GM21367 (cell line): ENCODE data around the gene PLA2G6.

Experiments used
- ATAC-seq: cut with Tn5 transposase; IDR thresholded peaks from one replicate; pipeline ENCODE4 v1.9.1; 2021; ENCODE audit not compliant: unreplicated experiment

The PLA2G6 gene

DNA sequence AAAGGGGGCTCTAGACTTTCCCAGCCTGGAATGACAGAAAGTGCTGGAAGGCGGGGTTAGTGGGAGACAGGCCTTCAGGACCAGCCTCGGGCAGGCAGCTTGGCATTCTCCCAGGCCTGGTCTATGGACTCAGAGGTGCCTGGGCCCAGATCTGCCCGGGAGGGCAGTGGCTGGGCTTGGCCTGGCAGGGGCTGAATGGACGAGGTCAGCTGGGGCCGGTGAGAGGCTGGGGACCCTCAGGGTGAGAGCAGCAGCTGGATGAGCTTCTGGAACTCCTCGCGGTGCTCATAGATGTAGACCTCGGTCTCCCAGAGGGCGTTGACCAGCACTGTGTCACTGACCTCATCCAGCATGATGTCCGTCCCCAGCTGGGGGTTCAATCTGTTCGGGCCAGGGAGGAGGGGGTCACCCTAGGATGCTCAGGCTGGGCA lies 69.7 kb downstream of the PLA2G6 start:
- no peak for ATAC-seq

DNA sequence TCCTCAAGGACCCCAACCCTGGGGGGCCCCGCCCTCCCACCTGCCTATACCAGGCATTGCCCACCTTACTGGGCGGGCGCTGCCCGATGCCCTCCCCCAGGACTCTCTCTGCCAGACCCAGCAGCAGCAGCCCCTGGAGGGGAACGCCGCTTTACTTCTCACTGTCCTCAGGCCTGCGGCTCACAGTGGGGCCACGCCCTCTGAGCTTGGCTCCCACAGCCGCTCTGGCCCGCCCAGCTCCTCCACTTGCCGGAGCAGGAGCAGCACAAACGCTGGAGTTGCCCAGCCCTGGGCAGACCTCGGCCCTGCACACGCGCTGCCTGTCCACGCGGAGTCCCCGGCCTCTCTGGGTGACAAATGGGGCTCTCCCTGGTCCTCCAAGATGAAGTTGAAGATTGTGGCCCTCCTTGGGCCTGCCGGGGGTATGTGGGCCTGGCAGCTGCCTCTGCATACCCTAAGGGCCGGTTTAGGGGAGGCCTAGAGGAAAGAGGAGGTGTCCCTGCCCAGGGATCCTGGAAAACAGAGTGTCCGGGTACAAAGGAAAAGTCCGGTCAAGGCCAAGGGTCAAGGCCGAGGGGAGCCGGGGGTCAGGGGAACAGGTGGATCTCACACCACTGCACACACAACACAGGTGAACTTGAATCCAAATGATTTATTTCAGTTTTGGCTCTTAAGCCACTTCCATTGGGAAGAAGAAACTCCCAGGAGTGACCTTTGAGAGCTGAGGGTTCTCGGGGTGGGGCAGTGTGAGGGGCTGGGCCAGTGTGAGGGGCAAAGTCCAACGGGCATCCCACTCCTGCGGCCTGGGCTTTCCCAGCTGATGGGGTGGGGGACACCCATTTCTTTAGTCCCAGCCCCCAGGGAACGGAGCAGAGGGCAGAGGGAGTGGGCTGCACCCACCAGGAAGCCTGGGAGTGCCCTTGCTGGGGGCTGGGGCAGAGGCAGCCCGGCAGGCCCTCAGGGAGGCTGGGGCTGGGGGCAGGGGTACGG lies 70.5 kb downstream of the PLA2G6 start:
- no peak for ATAC-seq

DNA sequence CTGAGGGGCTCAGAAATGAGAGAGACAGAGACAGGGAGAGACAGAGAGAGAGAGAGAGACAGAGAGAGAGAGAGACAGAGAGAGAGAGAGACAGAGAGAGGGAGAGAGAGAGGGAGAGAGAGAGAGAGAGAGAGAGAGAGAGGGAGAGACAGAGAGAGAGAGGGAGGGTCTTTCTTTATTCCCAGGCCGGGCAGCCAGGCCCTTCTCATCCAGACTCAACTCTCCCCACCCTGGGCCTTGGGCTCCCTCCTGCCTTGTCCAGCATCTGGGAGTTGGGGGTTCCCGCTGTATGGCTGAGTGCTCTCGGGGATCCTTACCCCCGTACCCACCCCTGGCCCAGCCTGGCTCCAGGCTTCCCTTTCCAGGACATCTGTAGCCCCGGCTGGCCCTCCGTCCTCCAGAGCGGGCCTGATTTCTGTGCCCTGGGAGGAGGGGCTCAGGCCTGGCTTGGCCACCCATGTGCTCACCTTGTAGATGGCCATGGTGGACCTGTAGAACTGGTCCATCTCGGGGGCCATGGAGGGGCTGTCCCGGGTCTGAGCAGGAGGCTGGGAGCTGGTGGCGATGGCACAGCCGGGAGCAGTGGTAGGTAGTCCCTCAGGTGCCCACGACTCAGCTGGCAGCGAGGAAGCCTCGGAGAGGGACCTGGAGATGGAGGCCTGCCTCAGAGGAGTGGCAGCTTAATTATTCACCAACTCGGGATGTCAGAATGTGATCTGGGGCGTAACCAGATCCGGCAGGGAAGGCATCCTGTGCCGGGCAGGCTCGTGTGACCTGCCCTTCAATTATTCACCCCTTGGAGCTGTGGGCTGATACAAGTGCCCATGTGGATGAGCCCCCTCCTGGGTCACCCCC lies 71.4 kb downstream of the PLA2G6 start, which contains the start of gene BAIAP2L2:
BAIAP2L2 (minus strand) TSS at position 677 of the 855 bp plus-strand sequence; CDS start at position 518, 159 bp downstream.
- ATAC-seq = no peak

DNA sequence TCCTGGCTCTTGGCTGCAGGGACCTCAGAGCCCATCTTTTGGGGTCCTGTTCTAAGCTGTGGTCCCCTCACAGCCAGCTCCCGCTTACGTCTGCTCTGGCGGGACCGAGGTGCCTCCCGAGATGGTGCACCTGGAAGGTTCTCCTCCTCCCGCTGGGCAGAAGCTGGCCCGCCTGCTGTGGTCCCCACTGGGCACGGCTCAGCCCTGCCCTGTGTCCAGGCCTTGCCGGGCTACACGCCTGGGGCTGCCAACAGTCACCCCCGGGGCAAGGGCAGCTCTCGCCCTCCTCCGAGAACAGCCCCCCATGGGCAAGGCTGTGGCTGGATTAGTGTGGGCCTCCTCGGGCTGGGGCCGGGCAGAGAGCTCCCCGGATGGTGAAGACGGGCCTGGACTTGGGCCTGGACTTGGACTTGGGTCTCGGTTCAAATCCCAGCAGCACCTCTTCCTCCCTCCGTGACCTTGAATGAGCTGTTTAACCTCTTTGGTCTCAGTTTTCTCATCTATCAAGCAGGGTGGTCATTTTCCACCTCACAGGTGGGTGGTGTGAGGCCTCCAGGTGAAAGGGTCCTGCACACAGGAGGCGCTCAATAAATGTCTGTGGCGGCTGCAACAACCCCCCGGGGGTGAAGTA lies 72.1 kb downstream of the PLA2G6 start:
- no peak for ATAC-seq

DNA sequence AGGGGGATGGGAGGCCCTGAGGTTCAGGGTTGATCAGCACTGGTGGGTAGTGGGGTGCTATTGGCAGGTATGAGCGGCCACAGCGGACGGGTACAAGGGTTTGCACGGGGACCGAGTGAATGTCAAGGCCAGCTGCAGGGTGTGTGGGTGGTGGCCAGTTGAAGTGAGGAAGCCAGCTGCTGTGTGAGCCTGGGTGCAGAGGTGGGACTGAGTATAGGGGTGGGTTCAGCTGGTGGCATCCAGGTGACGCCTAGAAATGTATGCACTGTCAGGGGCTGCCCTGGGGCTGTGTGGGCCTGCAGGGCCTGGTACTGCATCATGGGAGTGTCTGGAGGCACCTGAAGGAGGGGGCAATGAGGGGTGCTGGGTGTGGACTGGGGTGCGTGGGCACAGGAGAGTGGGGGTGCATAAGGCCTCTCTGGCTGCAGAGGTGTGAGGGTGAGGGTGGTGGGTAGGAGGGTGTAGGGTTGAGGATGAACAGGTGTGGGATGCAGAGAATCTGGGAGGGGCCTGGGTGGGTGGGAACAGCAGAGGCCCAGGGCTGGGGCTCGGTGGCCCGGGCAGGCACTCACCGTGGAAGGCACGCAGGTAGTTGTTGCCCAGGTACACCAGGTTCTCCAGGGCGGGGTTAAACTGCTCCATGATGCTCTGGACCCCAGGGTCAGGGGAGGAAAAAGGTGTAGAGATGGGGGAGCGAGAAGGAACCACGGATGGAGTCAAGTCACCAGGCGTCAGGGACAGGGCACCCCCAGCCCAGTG lies 72.9 kb downstream of the PLA2G6 start:
- no peak for ATAC-seq

DNA sequence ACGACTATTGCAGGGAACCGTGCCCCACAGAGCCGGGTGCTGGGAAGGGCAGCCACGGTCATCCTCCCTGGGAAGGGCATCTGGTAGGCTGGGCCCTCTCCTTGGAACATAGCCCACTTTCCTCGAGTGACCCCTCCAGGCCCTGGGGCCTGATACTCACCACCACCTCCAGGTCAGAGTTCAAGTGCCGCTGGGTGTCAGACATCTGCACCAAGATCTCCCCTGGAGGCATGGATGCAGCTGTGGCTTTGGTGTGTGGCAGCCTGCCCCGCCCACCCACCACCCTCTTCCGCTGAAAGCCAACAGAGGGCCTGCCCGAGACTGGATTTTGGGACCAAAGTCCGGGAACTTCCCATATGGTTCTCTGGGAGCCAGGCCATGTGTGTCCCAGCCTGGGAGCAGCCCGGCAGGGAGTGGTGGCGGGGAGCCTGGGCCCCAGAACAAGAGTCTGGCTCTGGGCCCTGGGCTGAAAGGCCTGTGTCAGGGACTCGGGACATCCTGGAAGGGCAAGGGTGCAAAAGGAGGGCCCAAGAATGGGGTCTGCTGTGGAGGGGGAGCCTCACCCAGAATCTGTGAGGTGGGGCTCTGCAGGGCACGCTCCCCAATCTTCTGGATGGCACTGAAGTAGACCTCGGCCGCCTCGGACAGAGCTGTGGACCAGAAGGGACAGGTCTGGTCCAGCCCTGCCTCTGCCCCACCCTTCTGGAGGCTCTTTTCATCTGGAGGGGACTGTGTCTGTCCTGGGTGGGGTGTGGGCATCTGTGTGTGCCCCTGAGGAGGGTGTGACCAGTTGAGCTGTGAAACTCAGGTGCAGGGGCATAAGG lies 73.7 kb downstream of the PLA2G6 start:
- ATAC-seq = no peak

DNA sequence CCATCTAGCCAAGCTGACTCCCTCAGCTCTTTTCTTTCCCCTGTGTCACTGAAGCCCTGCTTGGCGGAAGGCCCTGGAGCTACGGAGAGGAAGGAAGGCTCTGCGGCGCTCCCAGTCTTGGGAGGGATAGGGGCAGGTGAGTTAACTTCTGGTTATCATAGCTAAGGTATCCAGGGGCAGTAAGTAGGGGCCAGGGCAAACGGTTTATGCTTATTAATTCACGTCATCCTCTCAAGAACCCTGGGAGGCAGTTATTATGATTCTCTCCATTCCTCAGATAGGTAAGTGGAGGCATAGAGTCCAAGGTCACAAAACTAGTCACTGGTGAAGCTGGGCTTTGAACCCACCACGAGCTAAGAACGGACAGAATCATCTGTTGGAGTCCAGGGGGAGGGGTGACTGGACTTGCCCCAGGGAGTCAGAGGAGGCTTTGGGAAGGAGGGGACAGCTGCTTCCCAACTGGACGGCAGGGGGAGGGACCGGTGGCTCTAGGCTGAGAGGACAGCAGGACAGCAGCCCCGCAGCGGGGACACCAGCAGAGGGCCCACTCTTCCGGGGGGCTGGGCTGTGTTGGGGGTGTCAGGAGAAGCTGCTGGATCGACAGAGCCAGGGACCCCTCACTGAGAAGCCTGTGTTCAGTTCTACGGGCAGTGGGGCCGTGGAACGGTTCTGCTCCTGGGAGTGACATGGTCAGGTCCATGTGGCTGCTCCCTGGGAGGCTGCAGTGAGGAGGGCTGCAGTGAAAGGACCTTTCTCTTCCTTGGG lies 74.6 kb downstream of the PLA2G6 start:
- ATAC-seq = no peak

DNA sequence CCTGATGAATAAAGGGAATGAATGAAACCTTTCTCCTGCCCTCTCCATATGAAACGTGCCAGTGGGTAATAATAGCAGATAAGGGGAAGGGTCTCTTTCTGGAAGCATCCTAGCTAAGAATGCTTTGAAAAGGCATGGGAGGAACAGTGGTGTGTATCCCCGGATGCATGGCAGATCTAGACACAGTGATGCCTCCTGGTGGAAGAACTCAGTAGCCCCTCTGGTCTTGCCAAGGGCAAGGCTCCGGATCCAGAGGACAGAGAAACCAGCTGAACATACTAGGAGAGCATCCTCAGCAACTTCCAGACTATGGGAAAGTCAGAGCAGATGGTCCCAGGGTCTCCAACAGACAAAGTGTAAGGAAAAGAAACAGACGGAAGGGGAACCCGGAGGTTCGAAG lies 77.5 kb downstream of the PLA2G6 start:
- no peak for ATAC-seq

DNA sequence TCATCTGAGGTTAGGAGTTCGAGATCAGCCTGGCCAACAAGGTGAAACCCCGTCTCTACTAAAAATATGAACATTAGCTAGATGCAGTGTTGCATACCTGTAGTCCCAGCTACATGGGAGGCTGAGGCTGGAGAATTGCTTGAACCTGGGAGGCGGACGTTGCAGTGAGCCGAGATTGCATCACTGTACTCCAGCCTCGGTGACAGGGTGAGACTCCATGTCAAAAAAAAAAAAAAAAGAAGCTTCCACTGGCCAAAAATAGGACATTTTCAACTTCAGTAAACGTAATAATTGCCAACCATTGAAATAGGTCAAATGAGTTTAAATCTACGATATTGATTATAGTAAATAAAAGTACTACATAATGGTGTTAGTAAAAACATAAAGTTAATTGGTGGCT lies 78.0 kb downstream of the PLA2G6 start:
- no peak for ATAC-seq

DNA sequence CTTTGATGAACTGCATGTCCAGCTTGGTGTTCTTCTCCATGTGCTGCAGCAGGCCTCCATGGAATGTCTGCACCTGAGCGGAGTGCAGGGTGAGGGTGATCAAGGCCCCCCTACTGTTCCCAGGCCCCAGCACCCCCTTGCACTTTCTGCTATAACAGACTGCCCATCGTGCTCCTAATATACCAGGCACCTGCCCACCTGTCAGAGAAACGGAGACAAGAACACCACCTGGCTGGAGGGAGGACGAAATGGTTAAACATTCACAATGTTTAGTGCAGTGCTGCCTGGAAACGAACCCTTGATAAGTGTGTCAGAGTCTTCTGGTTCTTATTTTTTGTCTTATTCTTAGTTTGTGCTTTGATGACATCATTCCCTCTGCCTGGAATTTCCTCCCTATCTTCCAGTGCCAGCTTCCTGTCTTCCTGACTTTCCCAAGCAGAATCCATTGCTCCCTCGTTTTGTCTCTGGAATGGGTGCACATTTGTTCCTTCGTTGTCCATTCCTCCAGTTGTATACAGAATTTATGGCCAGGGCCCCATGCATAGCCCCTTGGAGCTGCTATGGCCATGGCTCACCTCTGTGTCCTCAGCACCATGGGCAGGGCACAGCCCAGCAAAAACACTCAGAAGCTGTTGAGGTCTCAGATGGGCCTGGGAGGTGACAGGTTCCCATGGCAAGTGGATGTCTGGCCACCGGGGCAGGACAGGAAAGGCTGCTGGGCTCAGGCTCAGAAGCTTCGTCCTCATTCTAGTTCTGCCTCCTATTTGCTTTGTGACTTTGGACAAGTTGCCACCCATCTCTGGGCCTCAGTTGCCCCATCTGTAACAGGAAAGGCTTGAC lies 83.0 kb downstream of the PLA2G6 start:
- ATAC-seq = no peak

DNA sequence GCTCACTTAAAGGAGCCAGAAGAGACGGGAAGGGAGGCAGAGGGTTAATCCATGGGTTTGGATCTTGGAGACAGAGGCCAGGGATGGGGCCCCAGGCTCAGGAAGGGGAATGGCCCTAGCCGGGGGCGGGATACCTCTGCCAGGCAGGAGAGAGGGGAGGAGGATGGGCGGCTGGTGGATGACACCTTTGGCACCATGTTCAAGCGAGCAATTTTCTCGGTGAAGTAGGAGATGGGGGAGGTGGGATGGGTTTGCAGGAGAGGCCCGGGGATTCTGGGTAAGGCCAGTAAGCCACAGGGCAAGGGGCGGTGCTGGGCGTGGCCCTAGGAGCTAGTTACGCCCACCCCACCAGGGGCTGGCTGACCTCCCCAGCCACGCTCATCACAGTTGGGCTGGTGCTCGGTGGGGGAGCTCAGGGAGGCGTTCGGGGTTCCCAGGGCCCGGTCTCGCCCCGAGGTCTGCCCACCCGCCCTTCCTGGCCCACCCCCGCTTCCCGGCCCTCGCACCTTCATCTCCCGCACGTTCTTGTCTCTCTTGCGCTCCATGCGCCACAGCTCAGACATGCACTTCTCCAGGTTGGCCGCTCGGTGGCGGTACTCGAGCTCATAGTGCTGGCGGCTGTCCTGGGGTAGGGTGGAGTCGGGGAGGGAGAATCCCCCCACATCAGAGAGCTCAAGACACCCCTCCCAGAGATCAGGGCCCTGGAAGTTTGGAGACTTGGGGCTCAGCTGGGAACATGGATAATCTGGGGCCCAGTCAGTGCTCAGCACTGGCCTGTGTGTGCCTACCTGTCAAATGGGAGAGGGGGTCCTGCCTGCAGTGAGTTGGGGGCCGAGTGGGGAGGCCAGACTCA lies 83.8 kb downstream of the PLA2G6 start:
- ATAC-seq = no peak

DNA sequence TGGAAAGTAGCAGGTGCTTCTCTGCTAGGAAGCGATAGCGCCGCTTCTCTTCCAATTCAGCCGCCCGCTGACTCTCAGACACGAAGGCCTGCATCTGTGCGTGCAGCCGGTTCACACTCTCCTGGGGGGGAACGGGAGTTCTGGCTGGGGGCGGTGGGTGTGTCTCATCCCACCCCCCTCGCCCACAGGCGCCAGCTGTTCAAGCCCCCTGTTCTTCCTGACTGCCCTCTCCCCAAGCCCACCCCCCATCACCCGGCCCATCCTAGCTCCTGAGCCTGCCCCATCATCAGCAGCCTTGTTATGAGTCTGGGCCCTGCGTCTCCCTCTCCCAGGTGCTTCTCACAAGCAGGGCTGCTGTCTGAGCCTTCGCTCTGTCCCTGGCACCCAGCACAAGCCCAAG lies 84.6 kb downstream of the PLA2G6 start:
- ATAC-seq = no peak

DNA sequence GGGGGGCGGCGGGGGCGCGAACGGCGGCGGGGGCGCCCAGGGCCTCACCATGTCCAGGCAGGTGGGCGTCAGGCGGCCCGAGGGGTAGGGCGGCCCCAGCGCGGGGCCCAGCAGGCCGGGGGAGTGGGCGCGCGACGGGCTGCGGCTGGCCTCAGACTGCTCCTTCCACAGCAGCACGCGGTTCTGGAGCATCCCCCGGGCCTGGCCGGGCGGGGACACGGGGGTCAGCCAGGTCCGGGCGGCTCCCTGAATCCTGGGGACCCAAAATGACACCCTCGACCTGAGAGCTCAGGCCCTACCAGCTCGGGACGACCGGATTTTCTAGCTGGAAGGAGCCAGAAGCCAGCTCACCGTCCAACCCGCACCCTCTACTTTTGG lies 92.2 kb downstream of the PLA2G6 start:
- no peak for ATAC-seq

DNA sequence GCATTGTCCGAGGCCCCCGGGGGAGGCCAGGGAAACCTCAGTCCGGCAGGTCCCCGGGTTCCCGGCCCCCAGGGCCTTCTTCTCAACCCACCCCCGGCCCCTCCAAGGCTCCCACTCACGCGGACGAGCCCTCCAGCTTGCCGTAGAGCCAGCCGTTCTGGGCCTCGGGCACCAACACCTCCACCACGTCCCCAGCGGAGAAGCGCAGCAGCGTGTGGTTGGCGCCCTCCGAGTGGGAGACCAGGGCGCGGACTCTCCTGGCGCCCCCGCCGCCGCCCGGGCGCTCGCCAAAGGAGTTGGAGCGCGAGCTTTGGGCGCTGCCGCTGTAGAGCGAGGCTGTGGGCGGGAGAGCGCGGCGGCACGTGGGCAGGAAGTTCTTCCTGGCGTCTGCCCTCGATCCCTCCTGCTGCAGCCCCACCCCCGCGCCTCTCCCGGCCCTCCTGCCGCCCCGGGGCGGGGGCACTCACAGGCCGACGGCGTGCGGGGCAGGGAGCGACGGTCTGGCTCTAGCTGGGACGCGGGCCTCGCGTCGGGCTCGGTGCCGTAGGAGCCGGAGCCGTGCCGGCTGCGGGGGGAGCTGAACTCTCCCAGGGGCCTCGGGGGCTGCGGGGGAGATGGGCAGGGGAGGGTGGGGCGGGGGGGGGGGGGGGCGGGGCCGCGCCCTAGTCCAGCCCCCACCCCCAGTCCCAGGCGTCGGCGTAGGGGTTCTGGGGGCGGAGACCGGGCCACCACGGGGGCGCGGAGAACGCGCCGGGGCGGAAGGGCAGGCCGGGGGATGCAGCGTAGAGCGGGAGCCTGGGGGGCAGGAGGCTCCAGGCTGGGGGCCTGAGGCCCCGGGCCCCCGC lies 92.8 kb downstream of the PLA2G6 start:
- ATAC-seq = no peak

DNA sequence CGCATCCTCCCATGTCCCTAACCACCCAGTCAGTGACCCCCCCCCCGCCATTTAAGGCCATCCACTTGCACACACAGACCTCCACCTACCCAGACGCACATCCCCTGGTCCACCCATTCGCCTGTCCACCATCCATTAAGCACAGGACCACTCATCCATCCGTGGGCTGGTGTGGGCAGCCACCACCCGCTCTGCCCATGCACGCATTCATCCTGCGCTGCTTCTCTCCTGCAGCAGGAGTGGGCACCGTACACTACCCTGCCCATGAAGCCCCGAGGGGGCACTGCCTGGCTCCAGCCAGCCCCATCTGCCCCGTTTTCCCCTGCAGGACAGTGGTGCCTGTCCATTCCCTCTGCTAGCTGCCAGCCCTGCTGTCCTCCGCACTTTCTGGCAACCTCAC lies 93.8 kb downstream of the PLA2G6 start:
- ATAC-seq = no peak

DNA sequence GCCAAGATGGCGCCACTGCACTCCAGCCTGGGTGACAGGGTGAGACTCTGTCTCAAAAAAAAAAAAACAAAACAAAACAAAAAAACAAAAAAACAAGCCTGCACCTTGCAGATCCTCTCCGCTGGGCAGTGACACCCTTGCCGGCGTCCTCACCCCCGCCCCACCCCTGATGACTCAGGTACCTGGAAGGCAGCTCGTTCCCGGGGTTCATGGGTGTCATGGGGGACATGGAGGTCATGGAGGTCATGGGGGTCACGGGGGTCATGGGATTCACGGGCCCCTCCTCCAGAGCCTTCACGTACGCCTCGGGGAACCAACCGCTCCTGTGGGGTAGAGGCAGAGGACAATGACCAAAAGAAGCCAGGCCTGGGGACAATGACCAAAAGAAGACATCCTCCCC lies 94.7 kb downstream of the PLA2G6 start:
- ATAC-seq = no peak
